T-helper 2 cell treated with Interferon-gamma antibody and Interleukin-4, amounts not matched to agents 5 μg/mL and 100 μg/mL, for 36 hours (primary cell): ENCODE results near the gene SOX18.
"Not testable (repeated sequence)": the region's sequence is repeated elsewhere in the genome, so short reads cannot be mapped to it uniquely, and the experiment has no call there.

Experiments
- DNase-seq: peaks from one replicate; pipeline ENCODE4 v3.0.0; 2021; ENCODE audit warnings: low spot score
- H3K27ac Mint-ChIP-seq: one replicate; pipeline ENCODE4 v1.8.0; 2021; ENCODE audit warnings: mild to moderate bottlenecking, mixed read lengths
- H3K27me3 Mint-ChIP-seq: one replicate; pipeline ENCODE4 v1.8.0; 2021; ENCODE audit warnings: low read depth, mixed read lengths
- H3K36me3 Mint-ChIP-seq: one replicate; pipeline ENCODE4 v1.8.0; 2021; ENCODE audit warnings: low read depth, mixed read lengths
- H3K4me1 Mint-ChIP-seq: one replicate; pipeline ENCODE4 v1.8.0; 2021; ENCODE audit warnings: low read depth, mixed read lengths
- H3K4me3 Mint-ChIP-seq: one replicate; pipeline ENCODE4 v1.8.0; 2022; ENCODE audit warnings: mild to moderate bottlenecking, moderate library complexity, mixed read lengths
- H3K9me3 Mint-ChIP-seq: one replicate; pipeline ENCODE4 v1.8.0; 2021; ENCODE audit warnings: mixed read lengths

Gene SOX18

GRCh38 chr20:64024141-64024990 lies 25.1 kb downstream of the SOX18 start:
- Mint-ChIP-seq H3K4me3 (no peak overlapping the region), H3K9me3 (no peaks in the 10 kb centered on the region), H3K27me3 (no peaks in the 10 kb centered on the region), H3K27ac (no peak overlapping the region), H3K4me1 (no peaks in the 10 kb centered on the region), H3K36me3 (peaks cover 57% of the 10 kb centered on the region)
- DNase-seq: no peak

GRCh38 chr20:64023361-64024140 lies 25.9 kb downstream of the SOX18 start:
- Mint-ChIP-seq H3K4me1 (no peaks in the 10 kb centered on the region), H3K9me3 (no peaks in the 10 kb centered on the region), H3K4me3 (no peak overlapping the region), H3K27me3 (no peaks in the 10 kb centered on the region), H3K36me3 (peaks cover 60% of the 10 kb centered on the region), H3K27ac (no peak overlapping the region)
- DNase-seq: no peak

- no peak overlapping the region for H3K4me3 Mint-ChIP-seq
- H3K36me3 Mint-ChIP-seq: peaks cover 61% of the 10 kb centered on the region
- no peaks in the 10 kb centered on the region for H3K27me3 Mint-ChIP-seq
- no peak for DNase-seq
- no peak overlapping the region for H3K27ac Mint-ChIP-seq
- H3K9me3 Mint-ChIP-seq: no peaks in the 10 kb centered on the region
- H3K4me1 Mint-ChIP-seq: no peaks in the 10 kb centered on the region
Observed at GRCh38 chr20:64022671-64023360, 26.6 kb downstream of the SOX18 start.

- DNase-seq: no peak
- H3K27me3 Mint-ChIP-seq: no peaks in the 10 kb centered on the region
- peaks cover 60% of the 10 kb centered on the region for H3K36me3 Mint-ChIP-seq
- H3K4me3 Mint-ChIP-seq: no peak overlapping the region
- H3K9me3 Mint-ChIP-seq: no peaks in the 10 kb centered on the region
- H3K27ac Mint-ChIP-seq: no peak overlapping the region
- peaks cover 1% of the 10 kb centered on the region for H3K4me1 Mint-ChIP-seq
Observed at GRCh38 chr20:64021124-64021975, 28.1 kb downstream of the SOX18 start.

GRCh38 chr20:64015635-64016034 lies 33.8 kb downstream of the SOX18 start:
- Mint-ChIP-seq H3K36me3 (peaks cover 50% of the 10 kb centered on the region), H3K27ac (no peak overlapping the region)

GRCh38 chr20:64012385-64013154 lies 36.9 kb downstream of the SOX18 start:
- not testable (repeated sequence) for DNase-seq, H3K27me3 Mint-ChIP-seq
- H3K36me3 Mint-ChIP-seq: peaks cover 60% of the 10 kb centered on the region
- peaks cover 26% of the 10 kb centered on the region for H3K4me1 Mint-ChIP-seq
- peaks cover 10% of the 10 kb centered on the region for H3K9me3 Mint-ChIP-seq
- H3K4me3 Mint-ChIP-seq: peak overlapping the region; percentile 72
- peak overlapping the region; percentile 93 for H3K27ac Mint-ChIP-seq

More at GRCh38 chr20:64015635-64016034, 33.8 kb downstream of the SOX18 start:
- H3K4me3 Mint-ChIP-seq: peak overlapping the region; percentile 24
- peaks cover 14% of the 10 kb centered on the region for H3K4me1 Mint-ChIP-seq
- no peaks in the 10 kb centered on the region for H3K9me3 Mint-ChIP-seq
- no peaks in the 10 kb centered on the region for H3K27me3 Mint-ChIP-seq
- no peak for DNase-seq

- DNase-seq: no peak
- Mint-ChIP-seq H3K27me3 (no peaks in the 10 kb centered on the region), H3K9me3 (peaks cover 10% of the 10 kb centered on the region), H3K4me3 (no peak overlapping the region), H3K27ac (peak overlapping the region; percentile 52), H3K36me3 (peaks cover 60% of the 10 kb centered on the region), H3K4me1 (peaks cover 26% of the 10 kb centered on the region)
Observed at GRCh38 chr20:64011366-64011779, 38.1 kb downstream of the SOX18 start.

- Mint-ChIP-seq H3K4me1 (peaks cover 26% of the 10 kb centered on the region), H3K27me3 (no peaks in the 10 kb centered on the region), H3K9me3 (peaks cover 10% of the 10 kb centered on the region), H3K36me3 (peaks cover 60% of the 10 kb centered on the region), H3K4me3 (no peak overlapping the region), H3K27ac (peak overlapping the region; percentile 41)
- no peak for DNase-seq
Observed at GRCh38 chr20:64010711-64011237, 38.7 kb downstream of the SOX18 start.

- peak overlapping the region; percentile 77 for H3K27ac Mint-ChIP-seq
- peak overlapping the region; percentile 46 for H3K4me3 Mint-ChIP-seq
- no peaks in the 10 kb centered on the region for H3K27me3 Mint-ChIP-seq
- H3K4me1 Mint-ChIP-seq: peaks cover 26% of the 10 kb centered on the region
- peaks cover 59% of the 10 kb centered on the region for H3K36me3 Mint-ChIP-seq
- peak; percentile 11 for DNase-seq
- H3K9me3 Mint-ChIP-seq: peaks cover 10% of the 10 kb centered on the region
Observed at GRCh38 chr20:64009811-64010387, 39.5 kb downstream of the SOX18 start.

GRCh38 chr20:64006902-64007301 lies 42.5 kb downstream of the SOX18 start:
- peaks cover 52% of the 10 kb centered on the region for H3K36me3 Mint-ChIP-seq

GRCh38 chr20:64006490-64006889 lies 42.9 kb downstream of the SOX18 start:
- no peak for DNase-seq
- H3K4me3 Mint-ChIP-seq: no peak overlapping the region
- no peaks in the 10 kb centered on the region for H3K27me3 Mint-ChIP-seq
- peaks cover 17% of the 10 kb centered on the region for H3K4me1 Mint-ChIP-seq
- H3K9me3 Mint-ChIP-seq: peaks cover 10% of the 10 kb centered on the region
- H3K36me3 Mint-ChIP-seq: peaks cover 55% of the 10 kb centered on the region
- no peak overlapping the region for H3K27ac Mint-ChIP-seq

More at GRCh38 chr20:64006902-64007301, 42.5 kb downstream of the SOX18 start:
- Mint-ChIP-seq H3K27me3 (no peaks in the 10 kb centered on the region), H3K9me3 (peaks cover 10% of the 10 kb centered on the region), H3K4me1 (peaks cover 18% of the 10 kb centered on the region), H3K4me3 (no peak overlapping the region), H3K27ac (no peak overlapping the region)
- DNase-seq: no peak

GRCh38 chr20:64005394-64005793 lies 44.0 kb downstream of the SOX18 start:
- Mint-ChIP-seq H3K27me3 (no peaks in the 10 kb centered on the region), H3K36me3 (peaks cover 55% of the 10 kb centered on the region), H3K27ac (no peak overlapping the region), H3K4me1 (peaks cover 13% of the 10 kb centered on the region), H3K9me3 (peaks cover 10% of the 10 kb centered on the region), H3K4me3 (no peak overlapping the region)
- DNase-seq: no peak
